HepG2 (cell line): ENCODE measurements around the gene ACADS. TPM values are rescaled to one million over a fixed set of nuclear protein-coding genes. Genes with fewer than 3 reads are reported as not detected.
A peak's percentile ranks its signal among the peaks of the same experiment; 100 is the strongest.

ENCODE experiments used
- AGO1 ChIP-seq: fragments of 200-400 bp; formaldehyde crosslinking; IDR thresholded peaks from 2 replicates; pipeline ENCODE4 v1.6.1; 2017; ENCODE audit warnings: mild to moderate bottlenecking, low read depth, low read length, moderate library complexity; ENCODE audit not compliant: poor library complexity, severe bottlenecking
- ATF7-NPFF ChIP-seq: sonication (generic); formaldehyde crosslinking; IDR thresholded peaks from 2 replicates; pipeline ENCODE4 v1.8.1; 2023; ENCODE audit warnings: mild to moderate bottlenecking, low read depth, missing genetic modification reagents, moderate library complexity
- ETV6 ChIP-seq: sonication (generic); formaldehyde crosslinking; conservative IDR thresholded peaks from 2 replicates; pipeline ENCODE4 v1.4.0; 2020; ENCODE audit warnings: missing genetic modification reagents
- GPBP1L1 ChIP-seq: sonication (generic); formaldehyde crosslinking; IDR thresholded peaks from 2 replicates; pipeline ENCODE4 v1.5.0; 2020; ENCODE audit warnings: mild to moderate bottlenecking, missing genetic modification reagents
- HOXA3 ChIP-seq: sonication (generic); formaldehyde crosslinking; IDR thresholded peaks from 2 replicates; pipeline ENCODE4 v1.5.0; 2020; ENCODE audit warnings: missing genetic modification reagents
- NFYB ChIP-seq: sonication (generic); formaldehyde crosslinking; IDR thresholded peaks from 2 replicates; pipeline ENCODE4 v1.4.0; 2020; ENCODE audit warnings: missing genetic modification reagents
- RBM39 ChIP-seq: fragments of 200-400 bp; formaldehyde crosslinking; IDR thresholded peaks from one replicate; pipeline ENCODE4 v1.6.1; 2018; ENCODE audit warnings: antibody characterized with exemption, mild to moderate bottlenecking, low read depth, low read length; ENCODE audit not compliant: poor library complexity, severe bottlenecking
- YEATS4 ChIP-seq: sonication (generic); formaldehyde crosslinking; IDR thresholded peaks from 2 replicates; pipeline ENCODE4 v1.4.0; 2020; ENCODE audit warnings: missing genetic modification reagents, borderline replicate concordance
- ZBTB20 ChIP-seq: sonication (generic); formaldehyde crosslinking; IDR thresholded peaks from 2 replicates; pipeline ENCODE4 v1.8.1; 2023; ENCODE audit warnings: missing genetic modification reagents, low read depth, mild to moderate bottlenecking, borderline replicate concordance
- ZMAT5 ChIP-seq: sonication (generic); formaldehyde crosslinking; IDR thresholded peaks from 2 replicates; pipeline ENCODE4 v1.5.0; 2020; ENCODE audit warnings: mild to moderate bottlenecking, low read depth, missing genetic modification reagents, borderline replicate concordance
- ZNF17 ChIP-seq: sonication (generic); formaldehyde crosslinking; IDR thresholded peaks from 2 replicates; pipeline ENCODE4 v1.5.0; 2020; ENCODE audit warnings: mild to moderate bottlenecking, missing genetic modification reagents
- ZNF276 ChIP-seq: sonication (generic); formaldehyde crosslinking; IDR thresholded peaks from 2 replicates; pipeline ENCODE4 v1.4.0; 2020; ENCODE audit warnings: mild to moderate bottlenecking, low read depth, missing genetic modification reagents
- ZNF7 ChIP-seq: IDR thresholded peaks from 2 replicates; pipeline ENCODE4 v1.6.1; 2016; ENCODE audit warnings: missing biosample characterization, missing genetic modification reagents
- ZNF777 ChIP-seq: sonication (generic); formaldehyde crosslinking; IDR thresholded peaks from 2 replicates; pipeline ENCODE4 v1.4.0; 2020; ENCODE audit warnings: missing genetic modification reagents
- polyA plus RNA-seq, 8 experiments: library from polyadenylated mRNA; depleted of rRNA in 3 of 8; stranded (reverse) in 7 of 8; unstranded in 1 of 8; fragments of >200 nt; fragmentation: Illumina TruSeq in 4 of 8; extraction: Trizol in 4 of 8; gene quantifications; 2 replicates each; pipeline versions ENCODE4 v1.2.1 to v1.2.3, GENCODE V29; 2011 to 2016; ENCODE audit warnings: low read depth in 4 of 8, missing spikeins in 1 of 8, mixed read lengths in 1 of 8; ENCODE audit not compliant: insufficient read depth in 1 of 8
- total RNA-seq, 5 experiments: library from RNA; depleted of rRNA; stranded (reverse); fragments of >200 nt; fragmentation: Illumina TruSeq; extraction: Trizol; gene quantifications; 2 replicates each; pipeline ENCODE4 v1.2.3, GENCODE V29; 2016; ENCODE audit warnings: low read depth in 1 of 5
- TF ChIP-seq, protein P1 (sequence below): sonication (generic); formaldehyde crosslinking; conservative IDR thresholded peaks from 2 replicates; pipeline ENCODE4 v1.4.0; 2020; ENCODE audit warnings: missing genetic modification reagents
- TF ChIP-seq, protein P2 (sequence below): sonication (generic); formaldehyde crosslinking; IDR thresholded peaks from 2 replicates; pipeline ENCODE4 v1.8.1; 2023; ENCODE audit warnings: missing genetic modification reagents, mild to moderate bottlenecking, borderline replicate concordance
- TF ChIP-seq, protein P3 (sequence below): sonication (generic); formaldehyde crosslinking; IDR thresholded peaks from 2 replicates; pipeline ENCODE4 v1.4.0; 2020; ENCODE audit warnings: missing genetic modification reagents

Gene ACADS
- total and polyA plus RNA-seq, 2 of the 13 experiments (the other 11 are each of a cell fraction or from before 2014, with no cell fraction given) = 17.4 to 27.7 TPM

- TF ChIP-seq, protein P1, sequence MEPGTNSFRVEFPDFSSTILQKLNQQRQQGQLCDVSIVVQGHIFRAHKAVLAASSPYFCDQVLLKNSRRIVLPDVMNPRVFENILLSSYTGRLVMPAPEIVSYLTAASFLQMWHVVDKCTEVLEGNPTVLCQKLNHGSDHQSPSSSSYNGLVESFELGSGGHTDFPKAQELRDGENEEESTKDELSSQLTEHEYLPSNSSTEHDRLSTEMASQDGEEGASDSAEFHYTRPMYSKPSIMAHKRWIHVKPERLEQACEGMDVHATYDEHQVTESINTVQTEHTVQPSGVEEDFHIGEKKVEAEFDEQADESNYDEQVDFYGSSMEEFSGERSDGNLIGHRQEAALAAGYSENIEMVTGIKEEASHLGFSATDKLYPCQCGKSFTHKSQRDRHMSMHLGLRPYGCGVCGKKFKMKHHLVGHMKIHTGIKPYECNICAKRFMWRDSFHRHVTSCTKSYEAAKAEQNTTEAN = no peak; the same call in 1 of the 2 replicates
- TF ChIP-seq ZMAT5 (no peak), AGO1 (no peak), ZNF17 (CRISPR knock-in tag) (no peak), YEATS4 (CRISPR knock-in tag) (peak; percentile 76; the same call in 1 of the 2 replicates), NFYB (CRISPR knock-in tag) (peak; percentile 28; the same call in 1 of the 2 replicates), GPBP1L1 (CRISPR knock-in tag) (no peak), ZNF276 (CRISPR knock-in tag) (no peak), ATF7-NPFF (CRISPR knock-in tag) (peak; percentile 57; the same call in 1 of the 2 replicates), ETV6 (CRISPR knock-in tag) (peak; percentile 65; the same call in 1 of the 2 replicates), ZBTB20 (CRISPR knock-in tag) (no peak), RBM39 (no peak), ZNF7 (CRISPR knock-in tag) (no peak), HOXA3 (CRISPR knock-in tag) (peak; percentile 56), ZNF777 (CRISPR knock-in tag) (no peak)
- TF ChIP-seq, protein P2, sequence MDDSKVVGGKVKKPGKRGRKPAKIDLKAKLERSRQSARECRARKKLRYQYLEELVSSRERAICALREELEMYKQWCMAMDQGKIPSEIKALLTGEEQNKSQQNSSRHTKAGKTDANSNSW (CRISPR knock-in tag) = no peak
- TF ChIP-seq, protein P3, sequence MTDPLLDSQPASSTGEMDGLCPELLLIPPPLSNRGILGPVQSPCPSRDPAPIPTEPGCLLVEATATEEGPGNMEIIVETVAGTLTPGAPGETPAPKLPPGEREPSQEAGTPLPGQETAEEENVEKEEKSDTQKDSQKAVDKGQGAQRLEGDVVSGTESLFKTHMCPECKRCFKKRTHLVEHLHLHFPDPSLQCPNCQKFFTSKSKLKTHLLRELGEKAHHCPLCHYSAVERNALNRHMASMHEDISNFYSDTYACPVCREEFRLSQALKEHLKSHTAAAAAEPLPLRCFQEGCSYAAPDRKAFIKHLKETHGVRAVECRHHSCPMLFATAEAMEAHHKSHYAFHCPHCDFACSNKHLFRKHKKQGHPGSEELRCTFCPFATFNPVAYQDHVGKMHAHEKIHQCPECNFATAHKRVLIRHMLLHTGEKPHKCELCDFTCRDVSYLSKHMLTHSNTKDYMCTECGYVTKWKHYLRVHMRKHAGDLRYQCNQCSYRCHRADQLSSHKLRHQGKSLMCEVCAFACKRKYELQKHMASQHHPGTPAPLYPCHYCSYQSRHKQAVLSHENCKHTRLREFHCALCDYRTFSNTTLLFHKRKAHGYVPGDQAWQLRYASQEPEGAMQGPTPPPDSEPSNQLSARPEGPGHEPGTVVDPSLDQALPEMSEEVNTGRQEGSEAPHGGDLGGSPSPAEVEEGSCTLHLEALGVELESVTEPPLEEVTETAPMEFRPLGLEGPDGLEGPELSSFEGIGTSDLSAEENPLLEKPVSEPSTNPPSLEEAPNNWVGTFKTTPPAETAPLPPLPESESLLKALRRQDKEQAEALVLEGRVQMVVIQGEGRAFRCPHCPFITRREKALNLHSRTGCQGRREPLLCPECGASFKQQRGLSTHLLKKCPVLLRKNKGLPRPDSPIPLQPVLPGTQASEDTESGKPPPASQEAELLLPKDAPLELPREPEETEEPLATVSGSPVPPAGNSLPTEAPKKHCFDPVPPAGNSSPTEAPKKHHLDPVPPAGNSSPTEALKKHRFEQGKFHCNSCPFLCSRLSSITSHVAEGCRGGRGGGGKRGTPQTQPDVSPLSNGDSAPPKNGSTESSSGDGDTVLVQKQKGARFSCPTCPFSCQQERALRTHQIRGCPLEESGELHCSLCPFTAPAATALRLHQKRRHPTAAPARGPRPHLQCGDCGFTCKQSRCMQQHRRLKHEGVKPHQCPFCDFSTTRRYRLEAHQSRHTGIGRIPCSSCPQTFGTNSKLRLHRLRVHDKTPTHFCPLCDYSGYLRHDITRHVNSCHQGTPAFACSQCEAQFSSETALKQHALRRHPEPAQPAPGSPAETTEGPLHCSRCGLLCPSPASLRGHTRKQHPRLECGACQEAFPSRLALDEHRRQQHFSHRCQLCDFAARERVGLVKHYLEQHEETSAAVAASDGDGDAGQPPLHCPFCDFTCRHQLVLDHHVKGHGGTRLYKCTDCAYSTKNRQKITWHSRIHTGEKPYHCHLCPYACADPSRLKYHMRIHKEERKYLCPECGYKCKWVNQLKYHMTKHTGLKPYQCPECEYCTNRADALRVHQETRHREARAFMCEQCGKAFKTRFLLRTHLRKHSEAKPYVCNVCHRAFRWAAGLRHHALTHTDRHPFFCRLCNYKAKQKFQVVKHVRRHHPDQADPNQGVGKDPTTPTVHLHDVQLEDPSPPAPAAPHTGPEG (CRISPR knock-in tag) = no peak
These were observed at the start of gene ACADS (continued) for GRCh38 chr12:120725659-120726509.
